Stimulated activated CD4-positive, alpha-beta T cell treated with anti-CD3 and anti-CD28 coated beads, Interleukin-4, amount 100 ng/mL, for 4 hours (primary cell): ENCODE measurements around the gene SELENON.

Experiments used
- DNase-seq, 2 experiments: peaks; one replicate each; pipeline ENCODE4 v3.0.0-alpha.2; 2020

SELENON gene

GRCh38 chr1:25867210-25867991 is 67.4 kb downstream of the SELENON start:
- DNase-seq: no peak
